A673 (cell line): ENCODE results near the gene DOCK4. TPM values are rescaled to one million over a fixed set of nuclear protein-coding genes. Genes with fewer than 3 reads are reported as not detected.
"Not testable (repeated sequence)": the region's sequence is repeated elsewhere in the genome, so short reads cannot be mapped to it uniquely, and the experiment has no call there.

Experiments used
- BruUV-seq: library from RNA; stranded (reverse); fragments of 400-500 nt; replicated peaks from 2 replicates; lab custom pipeline; 2021; lab: Mats Ljungman, UMichigan
- CTCF ChIA-PET: fragments of 300-600 bp; sonication (Branson Sonifier 250); formaldehyde crosslinking; loops from one replicate; lab custom pipeline; 2022; ENCODE audit warnings: antibody characterized with exemption; lab: Charles Lee
- POLR2A ChIA-PET: fragments of 300-600 bp; sonication (Branson Sonifier 250); formaldehyde crosslinking; loops from one replicate; lab custom pipeline; 2022; ENCODE audit warnings: antibody characterized with exemption; ENCODE audit not compliant: low non-redundant PET; lab: Charles Lee
- DNase-seq: peaks from one replicate; pipeline ENCODE4 v3.0.0-alpha.2; 2015; ENCODE audit warnings: low spot score
- H3K27ac ChIP-seq: fragments of 200-600 bp; sonication (generic); 2 replicates; pipeline ENCODE4 v1.5.1; 2016; ENCODE audit warnings: mixed run types, low read depth, mild to moderate bottlenecking, mixed read lengths, antibody characterized with exemption, low read length; ENCODE audit not compliant: poor library complexity, severe bottlenecking
- H3K27me3 ChIP-seq: fragments of 200-600 bp; sonication (generic); replicated peaks from 2 replicates; pipeline ENCODE4 v1.6.1; 2017; ENCODE audit warnings: mixed run types, low read depth, mild to moderate bottlenecking, mixed read lengths, antibody characterized with exemption, low read length; ENCODE audit not compliant: insufficient read depth, poor library complexity
- H3K36me3 ChIP-seq: fragments of 200-600 bp; sonication (generic); 2 replicates; pipeline ENCODE4 v1.6.1; 2016; ENCODE audit warnings: mixed run types, mild to moderate bottlenecking, mixed read lengths, antibody characterized with exemption, low read length; ENCODE audit not compliant: insufficient read depth, poor library complexity, severe bottlenecking
- H3K4me1 ChIP-seq: fragments of 200-600 bp; sonication (generic); 2 replicates; pipeline ENCODE4 v1.6.1; 2017; ENCODE audit warnings: mixed run types, mild to moderate bottlenecking, mixed read lengths, antibody characterized with exemption, low read length; ENCODE audit not compliant: insufficient read depth, poor library complexity, severe bottlenecking
- H3K4me3 ChIP-seq: fragments of 200-600 bp; sonication (generic); 2 replicates; pipeline ENCODE4 v1.5.1; 2016; ENCODE audit warnings: low read depth, mixed run types, mild to moderate bottlenecking, mixed read lengths, low read length; ENCODE audit not compliant: poor library complexity, severe bottlenecking
- H3K9me3 ChIP-seq: fragments of 200-600 bp; sonication (generic); 2 replicates; pipeline ENCODE4 v1.6.1; 2016; ENCODE audit warnings: mixed run types, low read depth, mild to moderate bottlenecking, mixed read lengths, antibody characterized with exemption, low read length; ENCODE audit not compliant: poor library complexity, severe bottlenecking
- EZH2 ChIP-seq: fragments of 200-600 bp; sonication (generic); IDR thresholded peaks from 2 replicates; pipeline ENCODE4 v1.6.1; 2017; ENCODE audit warnings: borderline replicate concordance, low read depth, mild to moderate bottlenecking, mixed read lengths, antibody characterized with exemption, low read length; ENCODE audit not compliant: poor library complexity, severe bottlenecking
- intact Hi-C: fragments of 100-400 bp; cut with micrococcal nuclease; formaldehyde crosslinking; loops from one replicate; pipeline ENCODE4 v1.10.0; 2022; ENCODE audit not compliant: unreplicated experiment
- total RNA-seq: library from RNA; stranded (reverse); gene quantifications from 2 replicates; pipeline ENCODE4 v1.2.3, GENCODE V29; 2021
- TF ChIP-seq, protein P1 (sequence below): fragments of 300-800, 200-600 bp; sonication (generic); conservative IDR thresholded peaks from 2 replicates; pipeline ENCODE4 v1.5.1; 2017; ENCODE audit warnings: low read depth, mild to moderate bottlenecking, antibody characterized with exemption, low read length, moderate library complexity, mixed read lengths

DOCK4 gene
- total RNA-seq, 1 experiment from 2014 or later: 28.5 TPM

DNA sequence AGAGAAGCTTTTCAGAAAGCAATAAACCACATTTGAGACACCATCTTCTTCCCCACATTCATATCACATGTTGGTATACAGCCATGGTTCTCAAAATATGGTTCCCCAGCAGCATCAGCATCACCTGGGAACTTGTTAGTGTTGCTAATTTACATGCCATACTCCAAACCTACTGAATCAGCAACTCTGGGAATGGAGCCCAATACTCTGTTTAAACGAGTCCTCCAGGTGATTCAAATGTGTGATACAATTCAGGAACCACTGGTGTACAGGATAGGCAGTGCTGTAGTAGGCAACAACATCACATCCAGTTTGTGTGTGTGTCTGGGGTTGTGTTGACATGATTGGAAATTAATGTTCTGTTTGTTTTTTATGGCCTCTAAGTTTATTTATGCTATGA, 48.0 kb upstream of the DOCK4 start:
- Histone ChIP-seq H3K36me3 (no peaks in the 10 kb centered on the region), H3K9me3 (no peaks in the 10 kb centered on the region), H3K27me3 (no peaks in the 10 kb centered on the region), H3K4me1 (no peaks in the 10 kb centered on the region), H3K4me3 (no peak overlapping the region), H3K27ac (no peak overlapping the region)
- no peak for DNase-seq
- TF ChIP-seq, protein P1, sequence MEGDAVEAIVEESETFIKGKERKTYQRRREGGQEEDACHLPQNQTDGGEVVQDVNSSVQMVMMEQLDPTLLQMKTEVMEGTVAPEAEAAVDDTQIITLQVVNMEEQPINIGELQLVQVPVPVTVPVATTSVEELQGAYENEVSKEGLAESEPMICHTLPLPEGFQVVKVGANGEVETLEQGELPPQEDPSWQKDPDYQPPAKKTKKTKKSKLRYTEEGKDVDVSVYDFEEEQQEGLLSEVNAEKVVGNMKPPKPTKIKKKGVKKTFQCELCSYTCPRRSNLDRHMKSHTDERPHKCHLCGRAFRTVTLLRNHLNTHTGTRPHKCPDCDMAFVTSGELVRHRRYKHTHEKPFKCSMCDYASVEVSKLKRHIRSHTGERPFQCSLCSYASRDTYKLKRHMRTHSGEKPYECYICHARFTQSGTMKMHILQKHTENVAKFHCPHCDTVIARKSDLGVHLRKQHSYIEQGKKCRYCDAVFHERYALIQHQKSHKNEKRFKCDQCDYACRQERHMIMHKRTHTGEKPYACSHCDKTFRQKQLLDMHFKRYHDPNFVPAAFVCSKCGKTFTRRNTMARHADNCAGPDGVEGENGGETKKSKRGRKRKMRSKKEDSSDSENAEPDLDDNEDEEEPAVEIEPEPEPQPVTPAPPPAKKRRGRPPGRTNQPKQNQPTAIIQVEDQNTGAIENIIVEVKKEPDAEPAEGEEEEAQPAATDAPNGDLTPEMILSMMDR: no peak
- TF ChIP-seq EZH2: no peak
- POLR2A ChIA-PET: no interaction called here
- CTCF ChIA-PET: no interaction called here
- intact Hi-C loops: no loop called here
- no TSS peak for BruUV-seq

DNA sequence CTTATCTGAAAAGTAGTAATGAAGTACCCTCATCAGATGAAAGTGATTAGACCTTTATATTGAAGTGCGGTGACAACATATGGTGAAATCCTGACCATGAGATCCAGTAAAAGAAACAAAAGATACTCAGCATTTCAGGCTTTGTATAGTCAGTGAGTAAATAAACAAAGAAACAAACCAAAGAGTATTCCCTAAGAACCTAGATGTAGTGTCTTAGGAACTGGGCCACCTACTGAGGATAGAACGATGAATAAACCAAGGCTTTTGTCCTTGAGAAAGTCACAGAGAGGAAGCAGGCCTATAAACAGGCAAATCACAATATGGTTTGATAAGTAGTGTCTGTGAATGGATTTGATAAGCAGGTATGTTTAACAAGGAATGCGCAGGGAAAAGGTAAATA, 46.5 kb upstream of the DOCK4 start:
- no peaks in the 10 kb centered on the region for H3K36me3 ChIP-seq
- BruUV-seq: no TSS peak
- DNase-seq: no peak
- ChIA-PET CTCF (no interaction called here), POLR2A (no interaction called here)
- no peaks in the 10 kb centered on the region for H3K27me3 ChIP-seq
- TF ChIP-seq EZH2: no peak
- TF ChIP-seq, protein P1: no peak
- intact Hi-C loops: no loop called here
- H3K9me3 ChIP-seq: no peaks in the 10 kb centered on the region
- no peak overlapping the region for H3K4me3 ChIP-seq
- no peak overlapping the region for H3K27ac ChIP-seq
- H3K4me1 ChIP-seq: no peaks in the 10 kb centered on the region

DNA sequence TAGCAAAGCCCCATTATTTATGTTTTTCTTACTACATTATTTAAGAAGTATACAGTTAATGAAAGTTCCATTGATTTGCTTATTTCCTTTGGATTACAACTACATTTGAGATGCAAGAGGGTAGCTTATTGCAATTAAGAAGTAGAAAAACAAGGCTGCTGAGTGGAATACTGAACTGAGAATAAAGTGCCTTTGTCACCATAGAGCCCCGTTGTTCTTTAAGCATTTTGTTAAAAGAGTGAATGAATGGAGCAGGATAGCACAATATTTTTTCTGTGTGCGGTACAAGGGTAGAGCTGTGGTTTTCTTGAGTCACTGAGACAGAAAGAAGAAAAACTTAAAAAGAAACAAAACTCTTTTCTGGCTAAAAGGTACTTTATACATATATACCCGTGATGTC, 45.9 kb upstream of the DOCK4 start:
- no peaks in the 10 kb centered on the region for H3K4me1 ChIP-seq
- no peak overlapping the region for H3K4me3 ChIP-seq
- no peak overlapping the region for H3K27ac ChIP-seq
- H3K36me3 ChIP-seq: no peaks in the 10 kb centered on the region
- TF ChIP-seq, protein P1: no peak
- TF ChIP-seq EZH2: no peak
- no peaks in the 10 kb centered on the region for H3K27me3 ChIP-seq
- no TSS peak for BruUV-seq
- CTCF ChIA-PET: no interaction called here
- POLR2A ChIA-PET: no interaction called here
- no peaks in the 10 kb centered on the region for H3K9me3 ChIP-seq
- intact Hi-C loops: no loop called here
- DNase-seq: no peak

DNA sequence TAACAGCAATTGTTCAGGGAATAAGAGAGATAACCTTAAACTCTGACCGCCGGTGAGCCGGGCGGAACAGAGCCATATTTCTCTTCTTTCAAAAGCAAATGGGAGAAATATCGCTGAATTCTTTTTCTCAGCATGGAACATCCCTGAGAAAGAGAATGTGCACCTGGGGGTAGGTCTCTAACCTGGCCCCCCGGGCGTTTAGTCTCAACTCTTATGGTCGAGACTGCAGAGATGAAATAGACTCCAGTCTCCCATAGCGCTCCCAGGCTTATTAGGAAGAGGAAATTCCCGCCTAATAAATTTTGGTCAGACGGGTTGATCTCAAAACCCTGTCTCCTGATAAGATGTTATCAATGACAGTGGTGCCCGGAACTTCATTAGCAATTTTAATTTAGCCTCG, 43.8 kb upstream of the DOCK4 start:
- intact Hi-C loops, H3K36me3 ChIP-seq, H3K27ac ChIP-seq, H3K27me3 ChIP-seq, BruUV-seq, H3K4me1 ChIP-seq, H3K9me3 ChIP-seq, DNase-seq, POLR2A ChIA-PET, H3K4me3 ChIP-seq, CTCF ChIA-PET: not testable (repeated sequence)
